K562 (cell line): Measurements from ENCODE around the gene TARBP1. TPM values are rescaled to one million over a fixed set of nuclear protein-coding genes. Genes with fewer than 3 reads are reported as not detected.

Source experiments
- DNMT1 ChIP-seq: fragments of 450-650 bp; IDR thresholded peaks from 2 replicates; pipeline ENCODE4 v1.6.1; 2016; ENCODE audit warnings: antibody characterized with exemption, mild to moderate bottlenecking
- FIP1L1 ChIP-seq: fragments of 200-400 bp; formaldehyde crosslinking; IDR thresholded peaks from 2 replicates; pipeline ENCODE4 v1.6.1; 2018; ENCODE audit warnings: mild to moderate bottlenecking, low read depth, low read length; ENCODE audit not compliant: poor library complexity, severe bottlenecking
- HNRNPK ChIP-seq: fragments of 200-400 bp; formaldehyde crosslinking; IDR thresholded peaks from one replicate; pipeline ENCODE4 v1.6.1; 2018; ENCODE audit warnings: mild to moderate bottlenecking, low read depth, low read length; ENCODE audit not compliant: poor library complexity, severe bottlenecking
- MAZ ChIP-seq, 2 experiments: fragments of 450-650 bp in 1 of 2; sonication (generic) in 1 of 2; formaldehyde crosslinking; IDR thresholded peaks in 1 of 2; conservative IDR thresholded peaks in 1 of 2; 2 replicates each; pipeline versions ENCODE4 v1.4.0 to v1.5.0; 2020; ENCODE audit warnings: mild to moderate bottlenecking in 1 of 2, missing genetic modification reagents in 1 of 2
- MEF2A ChIP-seq: IDR thresholded peaks from 2 replicates; pipeline ENCODE4 v1.6.1; 2011; ENCODE audit warnings: low read depth, mild to moderate bottlenecking, low read length, moderate library complexity; ENCODE audit not compliant: control insufficient read depth
- MIER1 ChIP-seq: fragments of 450-650 bp; IDR thresholded peaks from 2 replicates; pipeline ENCODE4 v1.6.1; 2016; ENCODE audit warnings: antibody characterized with exemption, mild to moderate bottlenecking, low read depth
- PHB2 ChIP-seq: fragments of 450-650 bp; IDR thresholded peaks from 2 replicates; pipeline ENCODE4 v1.6.1; 2017; ENCODE audit warnings: low read depth
- PHF8 ChIP-seq: fragments of 200-600 bp; sonication (generic); IDR thresholded peaks from 2 replicates; pipeline ENCODE4 v1.6.1; 2012; ENCODE audit warnings: mixed run types, mild to moderate bottlenecking, inconsistent platforms, low read length, moderate library complexity, borderline replicate concordance
- RNF2 ChIP-seq: sonication (generic); IDR thresholded peaks from 2 replicates; pipeline ENCODE4 v1.6.1; 2016
- SAP30 ChIP-seq: fragments of 200-600 bp; sonication (generic); IDR thresholded peaks from 2 replicates; pipeline ENCODE4 v1.6.1; 2012; ENCODE audit warnings: borderline replicate concordance, low read depth, mild to moderate bottlenecking, moderate library complexity, low read length, control low read depth, inconsistent platforms; ENCODE audit not compliant: insufficient read depth, poor library complexity, severe bottlenecking
- SIN3B ChIP-seq: fragments of 450-650 bp; IDR thresholded peaks from 2 replicates; pipeline ENCODE4 v1.6.1; 2017; ENCODE audit warnings: low read depth, mild to moderate bottlenecking, moderate library complexity
- SOX6 ChIP-seq: fragments of 450-650 bp; IDR thresholded peaks from 2 replicates; pipeline ENCODE4 v1.6.1; 2014; ENCODE audit warnings: mild to moderate bottlenecking
- TEAD4 ChIP-seq, 2 experiments: sonication (generic) in 1 of 2; formaldehyde crosslinking in 1 of 2; IDR thresholded peaks; 2 replicates each; pipeline versions ENCODE4 v1.6.1 to v1.8.0; 2012 to 2022; ENCODE audit warnings: borderline replicate concordance in 1 of 2, inconsistent platforms in 1 of 2, low read length in 1 of 2, mild to moderate bottlenecking in 1 of 2, missing genetic modification reagents in 1 of 2
- XRCC3 ChIP-seq: fragments of 450-650 bp; IDR thresholded peaks from 2 replicates; pipeline ENCODE4 v1.6.1; 2017; ENCODE audit warnings: mild to moderate bottlenecking, moderate library complexity
- ZBTB17 ChIP-seq: fragments of 450-650 bp; formaldehyde crosslinking; IDR thresholded peaks from 2 replicates; pipeline ENCODE4 v1.4.0; 2020; ENCODE audit warnings: mild to moderate bottlenecking
- ZFP30 ChIP-seq: fragments of 250-450 bp; sonication (Bioruptor Pico); IDR thresholded peaks from 2 replicates; pipeline ENCODE4 v1.8.0; 2022; ENCODE audit warnings: moderate library complexity, mild to moderate bottlenecking, inconsistent platforms, borderline replicate concordance
- ZKSCAN3 ChIP-seq: fragments of 250-450 bp; sonication (Bioruptor Pico); IDR thresholded peaks from 2 replicates; pipeline ENCODE4 v1.4.0; 2020
- ZNF143 ChIP-seq: sonication (generic); formaldehyde crosslinking; IDR thresholded peaks from 2 replicates; pipeline ENCODE4 v1.9.0; 2022; ENCODE audit warnings: mild to moderate bottlenecking, missing genetic modification reagents
- ZNF212 ChIP-seq: fragments of 450-650 bp; formaldehyde crosslinking; IDR thresholded peaks from 2 replicates; pipeline ENCODE4 v1.4.0; 2020; ENCODE audit warnings: mild to moderate bottlenecking
- ZNF3 ChIP-seq: fragments of 250-450 bp; sonication (Bioruptor Pico); IDR thresholded peaks from 2 replicates; pipeline ENCODE4 v1.5.0; 2021; ENCODE audit warnings: mild to moderate bottlenecking, moderate library complexity
- ZNF316 ChIP-seq: fragments of 450-650 bp; IDR thresholded peaks from 2 replicates; pipeline ENCODE4 v1.6.1; 2016
- ZNF347 ChIP-seq: fragments of 450-650 bp; formaldehyde crosslinking; IDR thresholded peaks from 2 replicates; pipeline ENCODE4 v1.4.0; 2020; ENCODE audit warnings: low read depth, mild to moderate bottlenecking, moderate library complexity
- ZNF444 ChIP-seq: fragments of 250-450 bp; sonication (Bioruptor Pico); IDR thresholded peaks from 2 replicates; pipeline ENCODE4 v1.4.0; 2020; ENCODE audit warnings: mild to moderate bottlenecking, moderate library complexity
- polyA plus RNA-seq, 8 experiments: library from polyadenylated mRNA; depleted of rRNA in 4 of 8; stranded (reverse) in 5 of 8; unstranded in 3 of 8; fragments of >200 nt; fragmentation: Nextera tagmentation in 2 of 8; fragmentation: Illumina TruSeq in 1 of 8; extraction: Ambion mirVana in 2 of 8; extraction: Trizol in 1 of 8; gene quantifications; 2 replicates each; pipeline versions ENCODE4 v1.2.1 to v1.2.3, GENCODE V29; 2011 to 2014; ENCODE audit warnings: inconsistent platforms in 1 of 8, missing spikeins in 1 of 8
- total RNA-seq, 7 experiments: library from RNA; depleted of rRNA in 6 of 7; stranded (reverse); fragments of >200 nt in 6 of 7; fragmentation: Illumina TruSeq in 2 of 7; extraction: Trizol in 2 of 7; gene quantifications; 2 replicates each; pipeline versions ENCODE4 v1.2.1 to v1.2.3, GENCODE V29; 2011 to 2021; ENCODE audit warnings: low replicate concordance in 1 of 7
- TF ChIP-seq, protein P1 (sequence below): fragments of 250-450 bp; sonication (Bioruptor Pico); IDR thresholded peaks from 2 replicates; pipeline ENCODE4 v1.8.0; 2022; ENCODE audit warnings: moderate library complexity, mild to moderate bottlenecking, inconsistent platforms
- TF ChIP-seq, protein P2 (sequence below): fragments of 200-400 bp; formaldehyde crosslinking; IDR thresholded peaks from 2 replicates; pipeline ENCODE4 v1.6.1; 2017; ENCODE audit warnings: mild to moderate bottlenecking, low read depth, low read length, moderate library complexity
- TF ChIP-seq, protein P3 (sequence below): fragments of 250-450 bp; sonication (Bioruptor Pico); IDR thresholded peaks from 2 replicates; pipeline ENCODE4 v1.5.0; 2021

The TARBP1 gene
- total and polyA plus RNA-seq, 9 of the 15 experiments (the other 6 are each of a cell fraction or from before 2014, with no cell fraction given) = 8.8 to 48.0 (median 22.9) TPM

DNA sequence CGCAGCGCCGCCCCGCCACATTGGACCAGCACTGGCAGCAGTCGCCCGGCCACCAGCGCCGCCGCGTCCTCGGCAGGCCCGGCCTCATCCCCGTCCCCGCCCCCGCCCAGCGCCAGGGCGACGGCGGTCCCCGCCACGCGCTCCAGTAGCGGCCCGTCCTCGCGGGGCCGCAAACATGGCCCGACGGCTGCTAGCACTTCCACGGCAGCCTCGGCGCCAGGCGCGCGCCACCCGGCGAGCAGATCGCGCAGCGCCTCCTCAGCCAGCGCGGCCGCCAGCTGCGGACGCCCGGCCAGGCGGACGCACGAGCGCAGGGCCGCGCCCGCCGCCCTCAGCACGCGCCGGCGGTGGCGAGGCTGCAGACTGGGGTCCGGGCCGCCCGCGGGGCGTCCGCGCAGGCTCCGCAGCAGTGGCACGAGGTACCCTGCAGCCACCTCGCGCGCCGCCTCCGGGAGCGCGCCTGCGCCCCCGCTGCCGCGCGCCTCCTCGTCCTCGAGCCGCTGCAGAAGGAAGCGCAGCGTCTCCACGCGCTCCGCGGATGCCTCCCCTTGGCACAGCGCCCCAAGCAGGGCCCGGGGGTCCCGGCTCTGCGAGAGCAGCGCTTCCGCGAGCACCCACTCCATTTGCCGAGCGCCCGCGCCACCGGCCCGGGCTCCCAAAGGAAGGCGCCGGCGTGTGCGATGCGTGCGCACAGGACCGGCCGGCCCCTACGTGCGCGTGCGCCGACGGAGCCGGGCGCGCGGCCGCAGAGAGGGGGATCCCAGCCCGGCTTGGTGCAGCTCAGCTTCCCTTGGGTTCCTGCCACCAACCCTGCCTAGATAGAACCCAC lies at the start of gene TARBP1 (continued):
- TF ChIP-seq ZBTB17 (CRISPR knock-in tag) (0 out of 2 replicates have a peak, but pooled peaks have one; percentile 69), TEAD4 (IDR thresholded peaks at IDR 0.05; ENCODE audit: low read length) (no peak), TEAD4 (CRISPR knock-in tag; IDR thresholded peaks at IDR 0.05; ENCODE audit: borderline replicate concordance) (peak; percentile 65; the same call in 1 of the 2 replicates), PHF8 (peak; percentile 67; the same call in 1 of the 2 replicates), SOX6 (no peak), ZNF212 (CRISPR knock-in tag) (no peak), PHB2 (no peak), ZNF3 (CRISPR knock-in tag) (no peak), ZNF316 (no peak), XRCC3 (no peak), ZKSCAN3 (no peak), SAP30 (no peak), HNRNPK (no peak), ZNF444 (no peak), MAZ (CRISPR knock-in tag; conservative IDR thresholded peaks at IDR 0.05 in 1 of 2, IDR thresholded peaks at IDR 0.05 in 1 of 2) (peak in 1 of 2 experiments; percentile 40; a peak in 2 of 4 replicates), ZNF347 (CRISPR knock-in tag) (no peak), RNF2 (no peak), MIER1 (no peak), DNMT1 (no peak), ZFP30 (CRISPR knock-in tag) (no peak), ZNF143 (CRISPR knock-in tag) (no peak), FIP1L1 (no peak), SIN3B (peak; percentile 9; the same call in 1 of the 2 replicates), MEF2A (no peak)
- TF ChIP-seq, protein P1, sequence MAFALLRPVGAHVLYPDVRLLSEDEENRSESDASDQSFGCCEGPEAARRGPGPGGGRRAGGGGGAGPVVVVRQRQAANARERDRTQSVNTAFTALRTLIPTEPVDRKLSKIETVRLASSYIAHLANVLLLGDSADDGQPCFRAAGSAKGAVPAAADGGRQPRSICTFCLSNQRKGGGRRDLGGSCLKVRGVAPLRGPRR (CRISPR knock-in tag) = no peak
- TF ChIP-seq, protein P2, sequence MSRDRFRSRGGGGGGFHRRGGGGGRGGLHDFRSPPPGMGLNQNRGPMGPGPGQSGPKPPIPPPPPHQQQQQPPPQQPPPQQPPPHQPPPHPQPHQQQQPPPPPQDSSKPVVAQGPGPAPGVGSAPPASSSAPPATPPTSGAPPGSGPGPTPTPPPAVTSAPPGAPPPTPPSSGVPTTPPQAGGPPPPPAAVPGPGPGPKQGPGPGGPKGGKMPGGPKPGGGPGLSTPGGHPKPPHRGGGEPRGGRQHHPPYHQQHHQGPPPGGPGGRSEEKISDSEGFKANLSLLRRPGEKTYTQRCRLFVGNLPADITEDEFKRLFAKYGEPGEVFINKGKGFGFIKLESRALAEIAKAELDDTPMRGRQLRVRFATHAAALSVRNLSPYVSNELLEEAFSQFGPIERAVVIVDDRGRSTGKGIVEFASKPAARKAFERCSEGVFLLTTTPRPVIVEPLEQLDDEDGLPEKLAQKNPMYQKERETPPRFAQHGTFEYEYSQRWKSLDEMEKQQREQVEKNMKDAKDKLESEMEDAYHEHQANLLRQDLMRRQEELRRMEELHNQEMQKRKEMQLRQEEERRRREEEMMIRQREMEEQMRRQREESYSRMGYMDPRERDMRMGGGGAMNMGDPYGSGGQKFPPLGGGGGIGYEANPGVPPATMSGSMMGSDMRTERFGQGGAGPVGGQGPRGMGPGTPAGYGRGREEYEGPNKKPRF = no peak
- TF ChIP-seq, protein P3, sequence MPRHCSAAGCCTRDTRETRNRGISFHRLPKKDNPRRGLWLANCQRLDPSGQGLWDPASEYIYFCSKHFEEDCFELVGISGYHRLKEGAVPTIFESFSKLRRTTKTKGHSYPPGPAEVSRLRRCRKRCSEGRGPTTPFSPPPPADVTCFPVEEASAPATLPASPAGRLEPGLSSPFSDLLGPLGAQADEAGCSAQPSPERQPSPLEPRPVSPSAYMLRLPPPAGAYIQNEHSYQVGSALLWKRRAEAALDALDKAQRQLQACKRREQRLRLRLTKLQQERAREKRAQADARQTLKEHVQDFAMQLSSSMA (CRISPR knock-in tag) = no peak
